Prostate gland (tissue), 2 donors: ENCODE data around the gene AMACR.

Experiments
- CTCF ChIP-seq, 4 experiments: fragments of 200-600 bp in 2 of 4; fragments of 450-650 bp in 2 of 4; sonication (generic) in 2 of 4; IDR thresholded peaks; 1 replicate in 3 of 4; 2 replicates in 1 of 4; pipeline ENCODE4 v1.5.1; 2016 to 2019; ENCODE audit warnings: antibody characterized with exemption in 4 of 4, mild to moderate bottlenecking in 2 of 4, moderate library complexity in 2 of 4
- POLR2A ChIP-seq: fragments of 450-650 bp; IDR thresholded peaks from one replicate; pipeline ENCODE4 v1.6.1; 2016; ENCODE audit warnings: antibody characterized with exemption, mild to moderate bottlenecking

- TF ChIP-seq CTCF (IDR thresholded peaks at IDR 0.05) (no peak), POLR2A (no peak)
Measured at GRCh38 chr5:34051374-34051980, 43.6 kb upstream of the AMACR start.
